Activated naive CD4-positive, alpha-beta T cell treated with Interleukin-2 at 50 U/mL for 16 hours (primary cell): Measurements from ENCODE around the gene LRCH1.
"Not testable (repeated sequence)": the region's sequence is repeated elsewhere in the genome, so short reads cannot be mapped to it uniquely, and the experiment has no call there.

Experiments
- DNase-seq: peaks from one replicate; pipeline ENCODE4 v3.0.0-alpha.2; 2020

Gene LRCH1

GRCh38 chr13:46761866-46762265, 208.9 kb downstream of the LRCH1 start:
- no peak for DNase-seq

GRCh38 chr13:46769925-46770324, 217.0 kb downstream of the LRCH1 start:
- not testable (repeated sequence) for DNase-seq

- DNase-seq: no peak
These were observed 218.7 kb downstream of the LRCH1 start for GRCh38 chr13:46771693-46772092.

GRCh38 chr13:46773541-46773940, 220.6 kb downstream of the LRCH1 start:
- no peak for DNase-seq

GRCh38 chr13:46775385-46776107, 222.6 kb downstream of the LRCH1 start:
- DNase-seq: no peak

GRCh38 chr13:46778095-46778494, 225.1 kb downstream of the LRCH1 start:
- DNase-seq: no peak

- DNase-seq: no peak
These were observed 225.9 kb downstream of the LRCH1 start for GRCh38 chr13:46778890-46779289.

- DNase-seq: no peak
These were observed 229.1 kb downstream of the LRCH1 start for GRCh38 chr13:46782066-46782465.

GRCh38 chr13:46782691-46783090, 229.7 kb downstream of the LRCH1 start:
- DNase-seq: no peak

- DNase-seq: no peak
These were observed 230.5 kb downstream of the LRCH1 start for GRCh38 chr13:46783504-46783903.

- DNase-seq: no peak
These were observed 242.4 kb downstream of the LRCH1 start for GRCh38 chr13:46795321-46795720.

- DNase-seq: no peak
These were observed 243.2 kb downstream of the LRCH1 start for GRCh38 chr13:46796129-46796514.

GRCh38 chr13:46796515-46797474, 243.8 kb downstream of the LRCH1 start, which contains the start of gene ESD:
TSS of gene ESD (minus strand) at chr13:46797161. CDS start at chr13:46791413, 5,748 bp downstream.
- peak; percentile 92 for DNase-seq

GRCh38 chr13:46797501-46798237, 244.7 kb downstream of the LRCH1 start:
- no peak for DNase-seq

- DNase-seq: no peak
These were observed 246.2 kb downstream of the LRCH1 start for GRCh38 chr13:46799139-46799538.

GRCh38 chr13:46801858-46802257, 248.9 kb downstream of the LRCH1 start:
- DNase-seq: no peak
